HG02970 (cell line): ENCODE results near the gene PTH1R.

Experiments used
- ATAC-seq: cut with Tn5 transposase; IDR thresholded peaks from one replicate; pipeline ENCODE4 v1.9.1; 2021; ENCODE audit warnings: mild to moderate bottlenecking, moderate library complexity, moderate number of reproducible peaks; ENCODE audit not compliant: unreplicated experiment, low FRiP score

The PTH1R gene

DNA sequence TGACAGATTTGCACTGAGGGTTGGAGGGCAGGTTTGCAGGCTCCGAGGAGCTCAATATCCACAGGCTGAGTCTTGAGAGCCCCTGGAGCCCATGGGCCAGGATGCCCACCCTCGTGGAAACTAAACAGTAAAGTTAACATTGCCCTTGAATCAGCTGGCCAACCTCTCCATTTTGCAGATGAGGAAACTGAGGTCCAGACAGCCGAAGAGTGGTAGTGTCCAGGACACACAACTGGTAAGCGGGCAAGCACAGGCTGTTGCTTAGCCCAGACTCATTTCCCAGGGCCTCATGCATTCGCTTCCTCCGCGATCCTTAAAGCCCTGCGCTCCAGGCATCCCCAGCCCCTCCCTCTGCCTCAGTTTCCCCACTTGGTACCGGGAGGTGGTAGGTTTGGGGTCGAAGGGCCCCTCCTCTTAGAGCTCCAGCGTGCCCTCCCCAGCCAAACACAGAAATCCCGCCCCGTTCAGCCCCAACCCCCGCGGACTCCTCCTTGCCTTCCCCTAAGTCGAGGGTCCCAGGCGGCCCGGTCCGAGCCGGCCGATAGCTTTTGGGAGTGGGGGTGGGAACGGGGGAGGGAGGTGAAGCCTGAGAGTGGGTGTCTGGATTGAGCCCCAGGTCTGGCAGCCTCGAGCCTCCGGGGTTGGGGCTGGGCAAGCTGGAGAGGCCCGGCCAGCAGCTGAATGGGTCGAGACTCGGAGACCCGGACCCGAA lies 3.5 kb downstream of the PTH1R start:
- no peak for ATAC-seq

DNA sequence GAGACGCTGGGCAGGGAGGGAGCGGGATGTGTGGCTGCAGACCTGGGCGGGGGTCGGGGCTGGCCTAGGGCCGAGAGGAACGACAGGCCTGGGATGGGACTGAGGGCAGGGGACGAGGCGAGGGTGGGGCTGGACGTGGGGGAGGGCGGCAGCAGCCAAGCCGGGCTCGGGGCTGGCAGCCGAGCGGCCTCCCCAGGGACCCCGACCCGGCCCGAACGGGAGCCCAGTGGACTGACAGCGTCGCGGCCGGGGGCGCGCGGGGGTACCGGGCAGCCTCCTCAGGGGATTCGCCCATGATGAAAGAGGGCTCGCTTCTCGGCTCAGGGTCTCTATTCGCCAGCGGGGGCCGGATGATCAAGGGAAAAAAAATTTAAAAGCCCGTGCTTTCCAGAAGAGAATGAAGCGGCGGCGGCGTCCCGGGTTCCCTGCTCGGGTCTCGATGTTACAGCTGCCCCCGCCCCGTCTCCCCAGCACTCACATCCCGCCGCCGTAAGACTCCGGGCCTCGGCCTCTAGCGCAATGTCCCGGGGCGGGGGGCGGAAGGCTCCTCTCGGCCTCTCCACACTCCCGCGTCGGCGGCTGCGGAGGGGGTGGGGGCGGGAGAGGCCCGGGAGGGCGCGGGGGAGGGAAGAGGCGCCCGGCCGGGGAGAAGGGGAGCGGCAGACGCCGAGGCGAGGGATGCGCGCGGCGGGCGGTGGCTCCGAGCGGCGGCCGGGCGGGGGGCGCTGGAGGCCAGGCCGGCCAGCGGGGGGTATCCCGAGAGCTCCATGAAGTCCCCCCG lies 4.3 kb downstream of the PTH1R start:
- no peak for ATAC-seq

DNA sequence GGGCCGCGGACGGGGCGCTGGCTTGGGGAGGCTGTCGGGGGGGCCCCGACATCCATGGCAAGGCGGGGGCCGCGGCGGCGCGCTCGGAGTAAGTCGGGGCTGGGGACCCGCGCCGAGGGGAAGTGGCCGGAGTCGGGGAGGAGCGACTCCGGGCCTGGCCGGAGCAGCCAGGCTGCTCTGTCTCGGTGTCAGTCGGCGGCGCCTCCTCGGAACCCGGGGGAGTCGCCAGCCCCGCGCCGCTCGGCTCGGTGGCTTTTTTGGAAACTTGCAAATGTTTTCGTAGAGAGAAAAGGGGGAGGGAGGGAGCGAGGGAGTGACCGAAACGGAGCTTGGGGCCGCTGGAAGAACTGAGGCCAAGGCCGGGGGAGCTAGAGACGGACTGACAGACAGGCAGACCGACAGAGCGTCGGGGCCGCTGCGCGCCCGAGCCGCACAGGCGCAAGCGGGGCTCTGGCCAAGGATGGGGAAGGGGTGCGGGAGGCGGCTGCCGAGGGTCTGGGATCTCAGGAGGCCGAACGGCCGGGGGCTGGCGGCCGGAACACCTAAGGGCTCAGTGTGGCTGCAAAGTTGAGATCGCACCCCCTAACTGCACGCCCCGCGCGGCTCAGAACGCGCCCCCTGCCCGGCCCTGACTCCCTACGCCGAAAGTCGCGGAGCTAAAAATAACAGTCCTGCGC lies 5.0 kb downstream of the PTH1R start:
- ATAC-seq, result no peak

DNA sequence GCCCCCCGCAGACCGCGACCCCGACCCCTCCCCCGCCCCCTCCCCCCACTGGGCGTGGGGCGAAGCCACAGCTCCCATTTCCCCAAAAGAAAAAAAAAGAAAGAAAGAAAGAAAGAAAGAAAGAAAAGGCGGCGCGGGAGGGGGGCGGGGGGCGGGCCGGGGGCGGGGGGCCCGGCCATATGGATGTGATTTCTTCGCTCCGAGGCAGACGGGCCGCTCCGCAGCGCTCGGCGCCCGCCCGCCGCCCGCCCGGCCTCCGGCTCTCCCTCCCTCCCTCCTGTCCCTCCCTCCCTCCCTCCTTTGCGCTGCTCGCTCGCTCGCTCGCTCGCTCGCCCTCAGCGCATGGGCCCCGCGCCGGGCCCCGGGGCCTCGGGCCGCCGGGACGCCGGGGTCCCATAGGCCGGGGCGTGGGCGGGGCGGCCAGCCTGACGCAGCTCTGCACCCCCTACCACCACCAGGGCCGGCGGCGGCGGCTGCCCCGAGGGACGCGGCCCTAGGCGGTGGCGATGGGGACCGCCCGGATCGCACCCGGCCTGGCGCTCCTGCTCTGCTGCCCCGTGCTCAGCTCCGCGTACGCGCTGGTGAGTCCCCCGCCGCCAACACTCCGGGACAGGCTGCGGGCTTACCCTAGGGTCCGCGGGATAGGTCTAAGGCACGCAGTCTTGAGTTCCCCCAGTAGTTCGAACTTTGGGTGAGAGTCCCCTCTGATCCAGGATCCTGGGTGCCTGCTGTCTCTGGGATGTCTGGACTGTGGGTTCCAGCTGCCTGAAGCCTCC lies 5.7 kb downstream of the PTH1R start:
- no peak for ATAC-seq

DNA sequence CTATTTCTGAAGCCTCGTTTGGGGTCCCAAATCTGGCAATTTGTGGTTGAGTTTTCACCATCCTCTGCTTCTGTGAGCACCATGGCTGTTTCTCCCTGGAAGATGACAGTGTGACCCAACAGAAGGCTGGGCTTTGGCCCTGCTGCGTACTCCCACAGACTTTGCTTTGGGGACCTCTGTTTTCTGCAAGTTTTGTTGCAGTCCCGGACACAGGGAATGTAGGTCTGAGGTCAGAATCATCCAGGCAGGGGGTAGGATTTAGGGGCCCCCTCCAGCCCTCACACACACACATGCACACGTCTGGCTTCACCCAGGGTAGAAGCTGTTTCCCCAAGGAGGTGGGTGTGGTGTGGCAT lies 6.3 kb downstream of the PTH1R start:
- no peak for ATAC-seq

DNA sequence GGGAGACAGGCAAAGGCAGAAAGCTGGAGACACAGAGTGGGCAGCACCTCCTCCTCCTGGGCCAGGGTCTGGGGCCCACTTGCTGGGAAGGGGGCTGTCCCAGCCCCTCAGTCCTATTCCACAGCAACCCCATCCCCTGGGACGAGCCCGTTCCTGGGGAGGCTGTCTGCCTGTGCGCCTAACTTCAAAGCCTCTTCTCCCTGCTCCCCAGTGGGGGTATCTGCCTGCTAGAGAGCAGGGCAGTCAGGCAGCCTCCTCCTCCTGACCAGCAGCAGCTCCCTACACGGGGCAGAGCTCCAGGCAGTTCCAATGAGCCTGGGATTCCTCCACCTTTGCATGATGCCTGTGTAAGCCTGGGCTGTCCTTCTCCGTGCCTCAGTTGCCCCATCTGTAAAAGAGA lies 6.9 kb downstream of the PTH1R start:
- no peak for ATAC-seq

DNA sequence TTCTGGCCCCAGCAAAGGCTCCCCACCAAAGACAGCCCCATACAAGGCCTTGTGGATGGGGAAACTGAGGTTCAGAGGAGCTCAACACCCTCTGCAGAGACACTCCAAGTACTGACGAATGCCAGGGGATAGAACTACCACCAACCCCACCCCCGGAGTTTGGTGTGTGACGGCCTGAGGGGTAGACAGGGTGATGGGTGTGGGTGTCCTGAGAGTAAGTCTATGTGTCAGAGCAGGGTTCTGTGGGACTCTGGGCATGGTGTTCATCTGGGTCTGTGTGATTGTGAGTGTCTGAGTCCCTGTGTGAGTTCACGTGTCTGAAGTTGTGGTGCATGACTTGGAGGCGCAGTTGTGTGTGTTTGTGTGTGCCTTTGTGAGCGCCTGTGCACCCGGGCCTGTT lies 7.4 kb downstream of the PTH1R start:
- ATAC-seq, result no peak

DNA sequence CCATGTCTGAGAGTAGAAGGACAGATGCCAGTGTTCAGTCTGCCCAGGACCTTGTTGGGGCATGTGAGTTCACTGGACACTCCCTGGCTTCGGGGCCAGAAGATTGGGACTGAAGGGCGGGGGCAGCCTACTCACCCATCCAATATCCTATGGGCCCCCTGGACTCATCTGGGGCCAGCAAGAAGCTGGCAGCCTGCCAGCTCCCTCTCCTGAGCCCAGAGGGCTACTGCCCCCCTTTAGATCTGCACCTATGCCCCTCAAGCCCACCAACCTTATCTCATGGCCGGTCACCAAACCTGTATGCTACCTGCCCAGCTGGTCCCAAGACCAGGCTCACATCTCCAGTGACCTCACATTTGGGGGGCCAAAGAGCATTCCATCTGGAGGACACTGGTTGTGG lies 8.1 kb downstream of the PTH1R start:
- no peak for ATAC-seq

DNA sequence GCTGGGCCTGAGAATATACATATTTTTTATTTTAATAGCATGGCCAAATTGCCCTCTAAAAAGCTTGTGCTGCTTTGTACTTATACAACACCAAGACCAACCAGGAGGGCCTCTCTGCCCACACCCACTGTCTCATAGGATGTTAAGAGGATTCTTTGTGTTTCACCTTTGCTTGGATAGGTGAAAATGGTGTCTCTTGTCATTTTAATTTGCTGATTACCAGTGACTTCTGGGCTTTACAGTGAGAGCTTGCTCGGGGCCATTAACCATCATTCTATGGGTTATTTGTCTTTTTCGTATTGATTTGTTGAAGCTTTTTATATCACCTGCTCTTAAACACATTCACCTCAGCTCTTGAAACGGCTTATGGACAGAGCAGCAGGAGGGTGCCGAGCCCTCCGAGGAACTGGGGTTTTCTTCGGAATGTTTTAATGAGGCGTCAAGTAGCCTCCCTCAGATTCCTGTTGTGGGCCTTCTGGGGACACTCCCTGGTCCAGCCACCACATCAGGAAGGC lies 10.5 kb downstream of the PTH1R start:
- no peak for ATAC-seq

DNA sequence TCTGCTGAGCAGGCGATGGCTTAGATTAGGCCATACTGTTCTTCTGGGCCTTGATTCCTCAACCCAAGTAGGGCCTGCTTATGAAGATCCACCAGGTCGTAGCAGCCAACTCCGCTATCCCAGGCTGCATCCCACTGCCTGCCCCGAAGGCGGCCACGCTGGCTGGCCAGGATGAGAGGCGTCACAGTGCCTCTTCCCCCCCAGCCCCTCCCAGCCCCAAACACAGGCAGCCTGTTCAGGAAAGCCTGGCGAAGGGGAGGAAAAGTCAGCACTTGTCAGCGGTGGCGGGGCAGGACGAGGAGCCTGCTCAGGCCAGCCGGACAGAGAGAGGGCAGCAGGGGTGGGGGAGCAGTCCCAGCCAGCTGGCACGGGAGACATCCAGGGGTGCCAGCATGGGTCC lies 11.2 kb downstream of the PTH1R start:
- ATAC-seq, result no peak

DNA sequence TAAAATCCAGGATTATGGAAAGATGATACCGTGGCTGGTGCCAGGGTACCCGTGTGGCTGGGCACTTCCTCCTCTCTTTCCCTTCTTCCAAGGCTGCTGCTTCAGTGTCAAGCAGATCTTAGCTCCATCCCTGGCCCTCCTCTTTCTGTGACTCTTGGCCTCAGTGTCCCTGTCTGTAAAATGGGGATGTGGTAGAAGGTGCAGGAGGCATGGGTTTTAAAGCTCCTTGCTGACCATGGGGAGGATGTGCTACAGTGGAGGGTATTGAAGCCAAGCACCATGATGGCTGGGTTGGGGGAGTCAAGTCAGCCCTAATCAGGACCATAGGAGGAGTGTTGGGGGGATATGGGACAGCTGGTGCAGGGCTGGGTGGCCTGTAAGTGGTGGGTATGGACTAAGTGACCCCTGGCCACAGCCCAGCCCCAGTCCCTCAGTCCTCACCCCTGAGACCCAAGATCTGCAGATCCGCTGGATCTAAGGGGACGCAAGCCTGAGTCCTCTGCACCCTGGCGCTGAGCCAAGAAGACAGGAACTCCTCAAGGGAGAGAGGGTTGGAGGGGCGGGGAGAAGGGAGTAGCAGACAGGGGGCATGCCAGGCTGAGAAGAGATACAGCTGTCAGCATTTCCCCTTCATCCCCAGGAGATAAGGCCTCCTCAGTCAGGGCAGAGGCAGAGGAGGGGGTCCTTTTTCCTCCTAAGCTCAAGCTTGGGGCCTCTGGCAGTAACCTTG lies 12.0 kb downstream of the PTH1R start:
- no peak for ATAC-seq

DNA sequence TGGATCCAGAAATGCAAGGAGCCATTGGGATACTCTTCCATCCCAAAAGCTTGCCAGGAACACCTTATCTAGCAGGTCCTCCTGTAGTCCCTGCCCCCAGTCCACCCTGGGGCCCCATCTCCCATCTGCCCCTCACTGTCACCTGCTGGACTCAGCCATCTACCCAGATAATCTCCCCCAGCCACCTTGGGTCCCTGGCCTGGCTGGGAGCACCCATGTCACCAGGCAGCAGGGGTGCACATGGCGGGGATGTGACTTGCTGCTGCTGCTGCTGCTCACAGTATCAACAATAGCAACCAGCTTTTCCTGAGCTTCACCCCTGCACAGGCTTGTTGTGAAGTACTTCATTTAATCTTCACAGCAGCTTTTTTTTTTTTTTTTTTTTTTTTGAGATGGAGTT lies 12.6 kb downstream of the PTH1R start:
- ATAC-seq, result no peak

DNA sequence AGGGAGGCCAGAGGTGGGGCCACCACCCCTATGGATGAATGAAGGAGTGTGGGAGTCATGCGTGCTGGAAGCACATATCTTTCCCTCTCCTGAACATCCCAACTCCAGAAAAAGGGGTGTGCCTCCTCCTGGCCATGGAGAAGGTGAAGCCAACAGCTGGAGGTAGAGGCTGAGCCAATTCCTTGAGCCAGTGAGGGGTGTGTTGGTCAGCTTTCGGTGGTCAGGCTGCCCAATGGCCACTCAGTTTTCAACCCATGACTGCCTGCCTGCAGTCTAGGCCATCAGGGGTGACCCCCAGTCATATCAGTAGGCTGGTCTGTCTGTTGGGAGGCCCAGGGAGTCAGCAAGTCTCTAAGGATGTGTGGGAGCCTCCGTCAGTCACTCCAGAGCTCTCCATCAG lies 13.6 kb downstream of the PTH1R start:
- no peak for ATAC-seq

DNA sequence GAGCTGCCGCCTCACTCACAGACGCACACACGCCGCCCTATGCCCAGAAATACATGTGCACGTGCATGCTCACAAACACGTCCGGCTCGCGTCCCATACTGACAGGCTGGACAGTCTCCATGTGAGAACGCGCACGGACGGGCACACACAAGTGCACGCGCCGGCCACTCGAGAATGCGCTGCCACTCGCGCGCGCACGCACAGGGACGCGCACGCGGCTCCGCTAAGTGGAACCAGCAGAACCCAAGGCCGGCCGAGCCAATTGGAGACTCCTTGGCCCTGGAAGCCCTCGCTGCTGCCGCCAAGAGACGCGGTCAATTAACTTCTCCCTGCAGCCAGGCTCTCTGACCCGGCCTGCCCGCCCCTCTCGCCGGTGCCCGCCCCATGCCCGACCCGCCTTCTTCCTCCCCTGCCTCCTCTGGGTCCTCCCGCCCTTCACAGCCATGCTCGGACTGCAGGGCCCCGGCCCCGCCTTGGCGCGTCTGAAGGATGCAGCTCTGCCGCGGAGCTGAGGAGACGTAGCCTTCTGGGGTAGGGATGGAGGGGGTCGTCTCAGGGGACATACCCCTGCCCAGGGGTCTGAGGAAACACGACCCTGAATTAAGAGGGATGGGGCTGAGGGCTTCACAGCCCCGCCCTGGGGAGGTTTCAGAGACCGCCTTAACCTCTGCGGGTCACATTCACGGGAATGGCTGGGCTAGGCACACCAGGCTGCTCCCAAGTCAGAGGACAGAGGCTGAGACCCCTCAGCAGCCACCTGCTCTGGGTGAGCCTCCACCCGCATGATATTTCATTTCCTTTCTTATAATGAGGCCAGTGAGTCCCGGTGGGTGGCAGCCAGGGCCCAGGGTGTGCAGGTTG lies 15.0 kb downstream of the PTH1R start:
- ATAC-seq, result no peak

DNA sequence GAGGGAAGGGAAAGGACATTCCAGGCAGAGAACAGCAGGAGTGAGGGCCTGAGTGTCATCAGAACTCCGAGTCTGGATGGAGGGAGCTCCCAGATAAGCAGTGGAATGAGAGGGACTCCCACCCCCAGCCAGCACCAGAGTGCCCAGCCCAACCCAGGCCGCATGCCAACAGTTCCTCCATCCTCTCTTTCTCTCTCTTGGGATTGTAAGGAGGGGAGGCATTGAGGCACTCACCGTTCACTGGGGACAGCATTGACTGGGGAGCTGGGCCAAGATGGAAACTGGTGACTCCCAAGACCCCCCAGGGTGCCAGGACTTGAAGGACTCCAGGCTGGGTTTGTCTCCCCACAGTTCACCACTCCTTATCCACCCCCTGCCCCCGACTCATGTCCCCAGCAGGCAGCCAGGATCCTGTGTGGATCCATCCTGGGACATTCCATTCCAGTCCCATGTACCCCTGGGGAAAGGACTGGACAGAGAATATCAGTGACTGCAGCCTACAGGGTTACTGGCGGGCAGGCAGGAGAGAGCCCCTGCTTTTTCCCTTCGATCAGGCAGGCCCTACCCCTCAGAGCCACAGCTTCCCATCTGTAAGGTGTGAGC lies 15.7 kb downstream of the PTH1R start:
- ATAC-seq, result no peak

DNA sequence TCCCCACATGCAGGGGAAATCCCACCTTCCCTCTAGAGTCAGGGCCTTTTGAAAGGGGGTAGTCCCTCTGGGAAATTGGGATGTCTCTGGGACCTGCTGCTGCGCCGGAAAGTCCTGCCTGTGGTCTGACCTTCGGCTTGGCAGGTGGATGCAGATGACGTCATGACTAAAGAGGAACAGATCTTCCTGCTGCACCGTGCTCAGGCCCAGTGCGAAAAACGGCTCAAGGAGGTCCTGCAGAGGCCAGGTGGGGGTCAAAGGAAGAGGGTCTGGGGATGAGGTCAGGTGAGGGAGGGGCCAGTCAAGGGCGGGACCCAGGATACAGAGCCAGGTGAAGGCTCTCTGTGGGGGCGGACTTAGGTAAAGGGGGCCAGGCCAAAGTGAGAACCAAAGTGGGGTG lies 16.2 kb downstream of the PTH1R start:
- no peak for ATAC-seq

DNA sequence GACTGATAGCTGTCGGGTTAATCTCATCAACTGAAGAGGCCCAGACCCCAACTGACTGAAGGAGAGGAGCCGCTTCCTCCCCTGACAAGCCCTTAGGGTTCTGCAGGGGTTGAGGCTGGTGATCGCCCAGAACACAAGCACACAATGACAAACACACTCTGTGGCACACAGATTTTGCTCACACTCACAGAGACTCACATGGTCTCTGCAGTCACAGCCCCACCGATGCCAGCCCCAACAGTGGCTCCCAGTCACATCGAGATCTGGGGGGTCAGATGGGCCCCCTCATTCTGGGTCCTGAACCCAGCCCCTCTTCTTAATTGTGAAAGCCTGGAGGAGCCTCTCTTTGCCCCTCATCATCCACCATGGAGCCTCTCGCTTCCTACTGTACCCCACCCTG lies 16.7 kb downstream of the PTH1R start:
- ATAC-seq, result no peak

DNA sequence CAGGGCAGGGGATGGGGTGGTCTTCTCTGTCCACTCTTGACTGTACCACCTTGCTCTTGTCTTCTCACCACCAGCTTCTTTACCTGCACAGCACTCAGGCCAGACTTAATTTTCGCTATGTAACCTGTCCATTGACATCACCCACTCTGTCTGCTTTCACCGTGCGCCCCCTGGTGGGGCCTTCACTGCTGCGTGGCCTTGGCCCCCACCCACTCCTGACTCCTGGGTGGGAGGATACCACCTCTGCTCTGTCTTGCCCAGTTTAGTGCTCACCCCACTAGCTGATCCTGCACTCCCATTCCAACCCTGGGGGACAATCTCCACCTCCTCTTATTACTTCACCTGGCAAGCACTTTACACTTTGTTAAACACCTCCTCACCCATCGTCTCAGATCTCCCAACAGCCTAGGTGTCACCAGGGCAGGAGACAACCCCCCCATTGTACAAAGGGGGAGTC lies 17.7 kb downstream of the PTH1R start:
- no peak for ATAC-seq

DNA sequence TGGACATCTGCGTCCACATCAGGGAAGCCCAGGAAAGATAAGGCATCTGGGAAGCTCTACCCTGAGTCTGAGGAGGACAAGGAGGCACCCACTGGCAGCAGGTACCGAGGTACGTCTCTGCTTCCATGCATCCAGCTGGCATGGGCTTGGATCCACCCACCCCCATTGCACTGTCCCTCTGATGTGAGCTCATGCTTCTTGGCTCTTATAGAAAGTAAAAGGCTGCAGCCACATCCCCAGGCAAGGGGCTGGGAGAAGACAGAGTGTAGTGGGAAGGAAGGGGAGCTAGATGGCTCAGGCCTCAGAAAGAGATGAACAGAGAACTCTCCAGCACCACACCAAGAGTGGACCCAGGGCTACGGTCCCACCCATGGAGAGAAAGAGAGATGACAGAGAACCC lies 18.2 kb downstream of the PTH1R start:
- ATAC-seq, result no peak
